NCI-H1417 treated with DMSO at 0.1 percent for 48 hours (cell line): Measurements from ENCODE around the gene RGS7.
A peak's percentile ranks its signal among the peaks of the same experiment; 100 is the strongest.
"Not testable (repeated sequence)": the region's sequence is repeated elsewhere in the genome, so short reads cannot be mapped to it uniquely, and the experiment has no call there.

Experiments used
- DNase-seq: peaks from one replicate; lab custom pipeline; 2025; lab: John Stamatoyannopoulos, UW

RGS7 gene

DNA sequence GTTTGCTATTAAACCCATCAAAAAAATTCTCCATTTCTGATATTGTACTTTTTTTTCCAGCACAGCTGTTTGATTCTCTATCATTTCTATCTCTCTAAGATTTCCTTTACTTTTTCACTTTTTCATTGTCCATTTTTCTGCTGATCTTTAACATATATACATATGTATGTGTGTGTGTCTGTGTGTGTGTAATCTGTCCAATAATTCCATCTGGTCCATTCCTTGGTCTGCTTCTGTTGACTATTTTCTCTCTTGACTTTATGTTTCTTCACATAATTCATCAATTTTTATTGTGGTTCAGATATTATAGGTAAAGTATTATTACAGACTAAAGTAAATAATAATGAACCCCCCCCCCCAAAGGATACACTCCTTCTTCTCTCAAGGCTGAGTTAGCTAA lies 84.2 kb downstream of the RGS7 start:
- DNase-seq: no peak

DNA sequence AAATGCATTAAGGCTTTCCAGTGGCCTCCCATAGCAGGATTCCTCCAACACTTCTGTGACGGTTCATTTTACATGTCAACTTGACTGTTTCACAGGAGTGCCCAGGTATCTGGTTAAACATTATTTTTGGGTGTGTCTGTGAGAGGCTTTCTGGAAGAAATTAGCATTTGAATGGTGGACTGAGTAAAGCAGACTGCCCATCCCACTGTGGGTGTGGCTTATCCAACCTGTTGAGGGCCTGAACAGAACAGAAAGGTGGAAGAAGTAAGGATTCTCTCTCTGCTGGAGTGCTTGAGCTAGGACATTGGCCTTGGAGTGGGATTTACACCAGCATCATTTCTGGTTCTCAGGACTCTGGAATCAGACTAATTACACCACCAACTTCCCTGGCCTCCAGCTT lies 85.6 kb downstream of the RGS7 start:
- no peak for DNase-seq

DNA sequence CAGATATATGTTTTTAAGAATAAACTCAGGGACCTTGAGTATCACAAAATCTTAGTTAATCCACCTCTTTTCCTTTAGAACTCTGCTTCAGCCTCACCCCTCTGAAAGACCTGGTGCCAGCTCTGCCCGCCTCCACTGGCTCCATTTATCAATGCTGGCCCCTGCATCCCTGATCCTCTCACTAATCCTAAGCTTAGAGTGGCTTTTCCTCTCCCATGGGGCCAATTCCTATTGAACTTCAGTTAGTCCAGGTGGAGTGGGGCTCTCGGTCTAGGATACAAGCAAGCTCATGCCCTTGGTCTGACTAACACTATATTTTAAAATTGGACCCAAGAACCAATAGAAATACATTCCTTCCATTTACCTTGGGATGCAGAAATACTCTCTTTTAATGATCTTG lies 87.0 kb downstream of the RGS7 start:
- DNase-seq: no peak

DNA sequence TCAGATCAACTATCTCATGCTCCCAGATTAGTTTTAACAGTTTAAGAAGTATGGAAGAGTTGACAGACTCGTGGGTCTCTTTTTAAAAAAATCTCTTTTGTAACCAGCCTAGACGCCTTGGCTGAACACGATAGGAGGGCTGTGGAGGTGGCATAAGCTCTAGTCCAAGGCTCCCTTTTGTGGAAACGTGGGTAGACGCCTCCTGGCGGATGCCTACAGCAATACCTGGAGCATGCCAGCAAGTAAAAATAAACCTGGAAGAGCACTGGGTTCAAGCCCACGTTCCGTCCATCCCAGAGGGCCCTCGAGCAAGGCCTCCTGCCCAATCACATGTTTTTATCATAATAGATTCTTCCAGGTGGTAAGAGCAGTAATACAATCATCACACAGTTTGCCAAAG lies 87.9 kb downstream of the RGS7 start:
- DNase-seq: no peak

DNA sequence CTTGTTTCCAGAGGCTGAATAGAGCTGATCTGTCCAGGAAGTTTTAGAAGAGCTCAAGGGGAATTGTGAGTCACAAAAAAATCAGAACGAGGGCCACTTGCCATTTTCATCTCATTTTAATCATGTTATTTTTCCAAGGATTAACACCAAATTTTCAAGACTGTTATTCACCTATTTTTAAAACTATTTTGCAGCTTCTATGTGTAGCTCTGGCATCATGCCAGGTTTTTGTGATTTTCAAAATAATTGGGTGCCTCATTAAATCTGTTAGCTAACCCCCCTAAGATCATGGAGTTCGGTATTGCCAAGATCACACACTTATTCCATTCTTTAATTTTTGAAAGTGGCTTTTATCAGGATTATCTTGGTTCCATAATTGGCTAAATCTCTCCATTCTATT lies 90.9 kb downstream of the RGS7 start:
- DNase-seq: no peak

DNA sequence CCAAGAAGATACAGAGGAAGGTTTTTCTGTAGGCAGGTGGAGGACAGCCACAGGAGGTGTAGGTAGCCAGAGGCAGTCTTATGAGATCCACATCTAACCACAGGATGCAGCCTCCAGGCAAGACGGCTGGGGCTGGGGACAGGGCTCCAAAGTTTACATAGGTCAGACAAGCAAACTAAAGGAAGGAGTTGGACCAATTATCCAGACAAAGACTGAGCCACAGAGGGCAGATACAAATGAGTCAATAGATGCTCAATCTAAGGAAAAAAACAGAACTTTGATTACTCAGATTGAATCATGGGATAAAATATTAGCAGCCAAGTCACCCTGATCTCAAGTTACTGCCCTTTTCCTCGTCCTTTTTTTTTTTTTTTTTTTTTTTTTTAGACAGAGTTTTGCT lies 91.6 kb downstream of the RGS7 start:
- DNase-seq: no peak

DNA sequence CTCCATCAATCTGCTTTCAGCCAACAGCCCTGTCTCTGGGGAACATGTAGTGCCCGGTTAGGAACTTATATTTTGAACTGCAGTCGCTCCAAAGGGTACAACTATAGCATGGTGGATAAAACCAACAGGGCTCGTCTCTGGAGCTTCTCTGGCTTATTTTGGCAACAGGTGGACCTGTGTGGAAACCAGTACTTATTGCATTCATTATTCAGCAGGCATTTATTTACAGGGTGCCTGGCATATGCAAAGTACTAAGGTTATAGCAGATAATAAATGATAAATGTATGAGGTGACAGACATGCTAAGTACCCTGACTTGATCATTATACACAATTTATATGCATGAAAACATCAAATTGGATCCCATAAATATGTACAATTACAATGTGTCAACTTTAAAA lies 93.7 kb downstream of the RGS7 start:
- DNase-seq: no peak

DNA sequence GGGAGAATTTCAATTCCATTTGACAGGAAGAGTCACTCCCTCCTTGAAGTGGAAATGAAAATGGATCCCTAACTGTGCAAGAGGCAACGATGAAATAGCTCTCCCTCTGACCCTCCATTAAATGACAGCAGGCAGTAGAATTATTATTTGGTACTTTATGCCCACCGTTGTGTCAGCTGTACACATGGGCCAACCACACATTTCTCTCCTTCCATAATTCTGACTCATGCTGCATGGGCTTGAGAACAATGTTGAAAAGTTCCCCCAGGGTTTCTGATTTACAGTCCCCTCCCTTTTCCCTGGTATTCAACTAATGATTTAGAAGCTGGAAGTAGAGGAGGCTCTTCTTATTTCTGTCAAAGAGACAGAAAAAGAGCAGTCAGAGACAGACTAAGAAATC lies 103.5 kb downstream of the RGS7 start:
- DNase-seq: no peak

DNA sequence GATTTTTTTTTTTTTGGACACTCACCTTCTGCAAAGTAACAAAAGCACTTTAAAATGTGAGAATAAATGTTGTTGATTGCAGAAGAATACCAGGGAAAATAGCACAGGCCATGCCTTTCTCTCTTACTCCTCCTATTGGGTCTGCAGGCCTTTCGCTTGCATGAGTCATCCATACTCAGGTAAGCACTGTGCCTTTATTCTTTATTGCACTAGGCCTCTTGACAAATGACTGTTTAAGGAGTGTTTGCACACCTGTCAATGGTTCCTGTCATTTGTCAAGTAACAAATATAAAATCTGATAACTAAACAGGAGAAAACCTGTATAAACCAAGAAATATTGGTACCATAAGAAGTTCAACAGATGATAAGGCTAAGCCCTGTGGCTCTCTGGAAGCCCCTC lies 106.5 kb downstream of the RGS7 start:
- peak; percentile 87 for DNase-seq

DNA sequence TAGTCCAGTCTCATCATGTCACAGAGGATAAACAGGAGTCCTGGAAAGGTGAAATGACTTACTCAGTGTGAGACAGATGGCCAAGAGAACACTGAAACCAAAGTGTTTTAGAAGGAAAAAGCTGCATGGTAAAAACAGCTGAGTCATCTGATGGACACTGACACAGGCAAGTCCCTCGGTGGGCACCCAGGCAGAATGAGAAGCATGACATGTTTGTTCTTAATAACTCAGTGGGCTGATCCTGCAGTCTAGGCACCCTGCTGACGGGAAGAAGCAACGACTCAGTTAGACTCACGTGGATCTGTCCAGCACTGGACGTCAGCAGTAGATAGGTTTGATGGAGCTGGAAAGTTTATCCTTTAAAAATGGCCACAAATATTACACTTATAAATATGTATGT lies 116.9 kb downstream of the RGS7 start:
- no peak for DNase-seq

DNA sequence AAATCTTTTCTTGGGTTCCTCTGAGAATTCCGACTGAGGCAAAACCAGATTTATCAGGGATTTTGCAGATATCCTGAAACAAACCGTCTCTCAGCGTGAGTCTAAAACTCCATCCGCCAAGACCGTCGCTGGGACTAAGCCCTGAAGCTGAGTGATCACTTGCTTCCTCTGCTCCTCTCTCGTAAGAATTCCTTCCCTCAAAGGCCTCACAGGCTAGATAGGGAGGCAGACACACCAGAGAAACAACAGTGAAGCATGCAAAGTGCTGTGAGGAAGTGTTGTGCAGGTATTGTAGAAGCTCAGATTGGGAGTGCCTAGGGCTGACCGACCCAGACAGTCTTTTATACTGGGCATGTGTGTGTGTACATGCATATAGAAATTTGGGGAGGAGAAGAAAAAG lies 119.1 kb downstream of the RGS7 start:
- no peak for DNase-seq

DNA sequence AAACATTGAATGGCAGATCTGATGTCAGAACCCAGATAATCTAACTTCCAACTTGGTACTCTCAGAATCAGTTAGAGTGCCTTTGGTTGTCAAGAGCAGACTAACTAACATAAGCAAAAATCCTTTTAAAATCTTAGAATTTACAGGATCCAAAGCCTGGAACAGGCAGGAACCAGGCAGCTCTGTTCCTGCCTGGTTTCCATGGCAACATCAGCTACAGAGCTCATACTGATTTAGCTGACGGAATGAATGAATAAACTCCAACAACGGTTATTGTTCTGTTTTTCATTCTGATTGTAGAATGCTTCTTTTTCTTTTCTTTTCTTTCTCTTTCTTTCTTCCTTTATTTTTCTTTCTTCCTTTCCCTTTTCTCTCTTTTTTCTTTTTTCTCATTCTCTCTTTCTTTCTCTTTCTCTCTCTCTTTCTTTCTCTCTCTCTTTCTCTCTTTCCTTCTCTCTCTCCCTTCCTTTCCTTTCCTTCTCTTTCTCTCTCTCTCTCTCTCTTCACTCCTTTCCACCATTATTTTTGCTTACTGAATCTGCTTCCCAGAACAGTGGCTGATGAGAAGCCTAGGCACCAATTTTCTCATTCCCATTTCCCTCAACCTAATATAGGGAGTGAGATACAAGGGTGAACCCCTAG lies 121.6 kb downstream of the RGS7 start:
- no peak for DNase-seq

DNA sequence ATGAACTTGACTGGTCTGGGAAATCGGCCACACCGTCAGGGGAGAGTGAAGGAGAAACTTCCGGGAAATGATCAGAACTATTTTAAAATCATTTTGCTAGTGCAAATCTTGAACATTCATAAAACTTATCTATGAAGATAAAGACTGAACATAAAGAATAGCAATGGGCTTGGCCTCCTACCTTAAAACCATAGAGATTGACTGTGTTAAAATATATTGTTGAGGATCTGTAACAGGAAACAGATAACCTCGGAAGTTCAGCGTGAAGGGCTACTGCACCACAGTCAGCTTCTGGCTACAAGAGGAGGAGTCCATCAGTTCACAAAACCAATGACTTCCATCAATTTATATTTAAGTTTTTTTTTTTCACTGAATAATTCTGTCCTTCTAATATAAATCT lies 127.3 kb downstream of the RGS7 start:
- no peak for DNase-seq

DNA sequence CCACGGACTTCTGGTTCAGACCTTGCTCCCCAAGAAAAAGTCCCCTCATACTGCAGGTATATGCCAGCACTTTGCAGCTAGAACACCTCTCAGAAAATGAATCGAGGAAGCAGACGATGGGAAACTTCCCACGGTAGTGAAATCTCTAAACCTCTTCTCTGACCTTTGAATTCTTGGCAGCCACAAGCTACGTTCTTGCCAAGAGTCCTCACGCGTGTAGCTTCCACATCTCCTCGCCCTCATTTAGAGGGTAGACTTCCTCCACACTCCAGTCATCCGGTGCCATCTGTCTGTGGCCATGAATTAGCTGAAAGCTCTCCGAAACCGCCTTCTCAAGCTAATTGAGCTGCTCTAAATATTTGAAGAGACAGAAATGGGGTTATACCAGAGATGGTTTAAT lies 127.8 kb downstream of the RGS7 start:
- DNase-seq: no peak

DNA sequence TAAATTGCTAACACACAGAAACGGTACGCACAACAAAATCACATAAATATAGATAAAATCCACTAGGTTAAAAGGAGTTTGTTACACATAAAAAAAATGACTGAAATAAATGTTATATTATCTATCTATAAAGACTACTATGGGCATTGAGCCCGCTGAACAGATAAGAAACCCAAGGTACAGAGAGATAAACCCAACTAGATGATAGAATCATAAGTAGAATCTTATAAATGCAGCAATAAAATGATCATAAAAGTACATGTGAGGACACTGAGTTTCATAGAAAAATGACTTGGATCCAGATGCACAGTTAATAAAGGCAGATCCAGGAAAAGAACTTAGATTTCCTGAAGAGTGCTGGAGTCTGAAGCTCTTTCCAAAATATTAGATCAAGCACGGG lies 128.7 kb downstream of the RGS7 start:
- no peak for DNase-seq

DNA sequence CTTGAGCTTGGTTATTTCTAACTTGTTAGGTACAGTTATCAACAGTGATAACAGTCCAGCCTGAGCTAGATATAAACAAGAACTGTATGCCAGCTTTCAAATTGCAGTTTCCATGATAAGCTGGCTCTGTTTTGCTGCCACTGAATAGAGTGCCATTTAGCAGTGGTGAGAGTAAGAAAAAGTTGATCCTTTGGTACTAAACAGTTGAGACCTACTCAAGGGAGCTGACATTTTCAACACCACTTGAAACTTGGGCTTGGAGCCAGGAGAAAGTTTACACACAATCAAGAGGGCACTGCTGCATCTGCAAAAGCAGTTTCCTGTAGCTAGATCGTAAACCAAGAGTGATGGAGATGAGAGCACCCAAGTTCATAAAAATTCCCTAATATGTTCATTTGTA lies 131.3 kb downstream of the RGS7 start:
- DNase-seq: no peak

DNA sequence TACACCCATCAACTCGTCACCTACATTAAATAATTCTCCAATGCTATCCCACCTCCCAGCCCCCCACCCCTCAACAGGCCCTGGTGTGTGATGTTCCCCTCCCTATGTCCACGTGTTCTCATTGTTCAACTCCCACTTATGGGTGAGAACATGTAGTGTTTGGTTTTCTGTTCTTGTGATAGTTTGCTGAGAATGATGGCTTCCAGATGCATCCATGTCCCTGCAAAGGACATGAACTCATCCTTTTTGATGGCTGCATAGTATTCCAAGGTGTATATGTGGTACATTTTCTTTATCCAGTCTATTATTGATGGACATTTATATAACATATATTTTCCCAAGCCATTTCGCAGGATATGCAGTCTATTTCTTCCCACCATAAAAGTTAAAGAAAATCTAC lies 132.8 kb downstream of the RGS7 start:
- not testable (repeated sequence) for DNase-seq

DNA sequence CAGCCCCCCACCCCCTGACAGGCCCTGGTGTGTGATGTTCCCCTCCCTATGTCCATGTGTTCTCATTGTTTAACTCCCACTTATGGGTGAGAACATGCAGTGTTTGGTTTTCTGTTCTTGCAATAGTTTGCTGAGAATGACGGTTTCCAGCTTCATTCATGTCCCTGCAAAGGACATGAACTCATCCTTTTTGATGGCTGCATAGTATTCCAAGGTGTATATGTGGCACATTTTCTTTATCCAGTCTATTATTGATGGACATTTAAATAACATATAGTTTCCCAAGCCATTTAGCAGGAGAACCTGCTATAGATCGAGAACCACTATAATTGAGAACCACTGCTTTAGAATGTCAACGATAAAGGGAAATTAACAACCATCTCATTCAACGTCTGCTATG lies 134.2 kb downstream of the RGS7 start:
- not testable (repeated sequence) for DNase-seq

DNA sequence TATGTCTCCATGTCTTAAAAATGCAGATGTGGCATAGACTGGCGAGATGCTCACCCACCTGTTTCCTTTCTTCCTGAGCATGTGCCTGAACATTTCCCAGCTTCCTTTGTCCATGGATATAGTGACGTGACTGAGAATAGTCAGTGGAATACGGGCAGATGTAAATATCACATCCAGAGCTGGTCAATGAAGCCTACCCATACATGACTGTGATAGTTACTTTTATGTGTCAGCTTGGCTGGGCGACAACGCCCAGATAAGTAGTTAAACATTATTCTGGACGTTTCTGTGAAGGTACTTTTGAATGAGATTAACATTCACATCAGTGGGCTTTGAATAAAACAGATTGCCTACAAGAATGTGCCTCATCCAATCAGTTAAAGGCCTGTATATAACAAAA lies 135.7 kb downstream of the RGS7 start:
- DNase-seq: no peak

DNA sequence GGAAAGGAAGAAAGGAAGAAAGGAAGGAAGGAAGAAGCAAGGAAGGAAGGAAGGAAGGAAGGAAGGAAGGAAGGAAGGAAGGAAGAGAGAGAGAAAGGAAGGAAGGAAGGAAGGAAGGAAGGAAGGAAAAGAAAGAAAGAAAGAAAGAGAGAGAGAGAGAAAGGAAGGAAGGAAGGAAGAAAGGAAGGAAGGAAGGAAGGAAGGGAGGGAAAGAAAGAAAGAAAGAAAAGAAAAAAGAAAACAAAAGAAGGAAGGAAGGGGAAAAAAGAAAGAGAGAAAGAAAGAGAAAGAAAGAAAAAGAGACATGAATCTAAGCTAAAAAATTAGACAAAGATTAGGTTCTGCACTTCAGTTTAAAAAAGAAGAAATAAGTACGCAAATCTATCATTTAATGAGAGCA lies 136.1 kb downstream of the RGS7 start:
- not testable (repeated sequence) for DNase-seq

DNA sequence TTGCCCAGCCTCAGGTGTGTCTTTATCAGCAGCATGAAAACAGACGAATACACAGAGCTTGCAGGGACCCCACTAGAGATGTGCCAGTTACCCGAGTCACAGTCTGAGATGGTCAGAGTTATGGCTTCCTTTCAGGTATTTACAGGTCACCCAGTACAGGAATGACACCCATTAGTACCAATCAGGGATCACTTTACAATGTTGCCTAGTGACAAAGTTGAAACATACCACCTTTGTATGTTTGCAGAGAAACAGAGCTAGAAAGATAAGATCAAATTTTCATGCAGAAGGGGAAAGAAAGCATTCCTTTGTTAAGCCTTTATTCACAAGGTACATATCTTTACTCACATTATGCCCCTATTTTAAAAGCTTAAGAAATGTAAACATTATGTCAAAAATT lies 137.6 kb downstream of the RGS7 start:
- DNase-seq: no peak

DNA sequence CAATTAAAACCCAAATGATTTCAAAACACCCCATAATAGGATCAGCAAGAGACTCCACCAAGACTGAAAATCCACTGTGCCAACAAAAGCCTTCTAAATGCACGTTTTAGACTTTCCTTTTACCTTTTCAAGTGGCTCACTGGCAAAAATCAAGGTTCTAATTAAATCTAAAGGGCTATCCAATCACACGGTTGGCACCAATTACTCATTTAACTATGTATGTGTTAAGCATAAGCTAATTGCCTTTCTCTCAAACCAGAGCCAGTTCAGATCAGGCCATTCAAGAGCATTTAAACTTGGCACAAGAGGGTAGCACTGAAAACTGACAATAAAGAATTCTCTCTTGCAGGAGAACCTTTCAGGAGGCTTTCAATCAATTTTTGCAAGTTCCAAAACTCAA lies 139.5 kb downstream of the RGS7 start:
- no peak for DNase-seq

DNA sequence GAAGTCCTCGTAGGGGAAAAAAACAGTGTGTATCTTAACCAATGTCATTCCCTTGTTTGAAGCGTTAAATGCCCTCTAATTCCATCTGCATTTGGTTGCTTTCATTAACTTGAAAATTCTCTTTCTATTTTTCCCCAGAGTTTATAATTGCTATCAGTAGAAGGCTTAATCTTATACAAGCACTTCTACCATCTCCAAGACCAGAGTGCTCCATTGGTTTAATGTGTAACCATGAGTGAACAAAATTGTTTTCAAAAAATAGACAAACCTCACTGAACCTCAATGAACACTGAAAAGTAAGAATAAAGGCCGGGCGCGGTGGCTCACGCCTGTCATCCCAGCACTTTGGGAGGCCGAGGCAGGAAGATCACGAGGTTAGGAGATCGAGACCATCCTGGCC lies 141.3 kb downstream of the RGS7 start:
- DNase-seq: no peak

DNA sequence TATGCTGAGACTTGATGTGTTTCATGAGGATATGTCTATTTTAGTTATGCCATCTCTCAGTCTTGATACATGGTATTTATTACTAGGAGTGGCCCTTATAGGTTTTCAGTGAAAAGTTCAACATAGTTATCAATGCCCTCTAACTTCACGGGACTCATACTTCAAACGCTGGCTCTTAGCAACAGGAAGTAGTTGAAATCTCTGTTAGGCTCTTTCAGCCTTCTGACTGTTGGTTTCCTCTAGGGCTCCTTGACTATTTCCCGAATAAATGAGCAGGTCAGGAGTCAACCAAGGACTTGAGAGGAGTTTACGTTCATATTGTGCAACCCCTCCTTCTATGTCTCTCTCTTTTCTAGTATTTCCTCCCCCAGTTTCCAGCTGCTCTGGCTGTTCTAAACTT lies 141.8 kb downstream of the RGS7 start:
- DNase-seq: no peak

DNA sequence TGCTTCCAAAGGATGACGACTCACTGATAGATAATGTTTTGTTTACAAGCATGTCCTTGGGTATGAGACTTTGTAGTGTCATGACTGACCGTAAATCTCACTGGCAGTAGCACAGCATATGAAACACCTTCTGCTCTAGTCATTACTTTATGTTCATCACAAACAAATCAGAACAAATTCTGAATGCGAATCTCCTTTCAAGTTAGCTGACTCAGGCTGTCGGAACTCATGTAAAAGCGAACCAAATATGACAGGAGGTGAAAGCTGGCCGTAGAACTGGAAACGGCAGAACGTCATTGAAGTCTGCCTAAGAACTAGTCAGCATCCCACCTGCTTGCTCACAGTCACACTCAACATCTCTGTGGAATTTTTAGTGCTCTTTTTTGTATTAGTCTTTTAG lies 143.9 kb downstream of the RGS7 start:
- DNase-seq: no peak
